Stimulated activated CD8-positive, alpha-beta memory T cell treated with anti-CD3 and anti-CD28 coated beads, Interleukin-7, amount 100 ng/mL, for 48 hours (primary cell): ENCODE data around the gene DLEC1.
"Not testable (repeated sequence)": the region's sequence is repeated elsewhere in the genome, so short reads cannot be mapped to it uniquely, and the experiment has no call there.

Source experiments
- DNase-seq, 2 donors: peaks; one replicate each; pipeline ENCODE4 v3.0.0-alpha.2; 2020; ENCODE audit warnings: low read depth in 1 of 2; ENCODE audit errors: extremely low read depth in 1 of 2

The DLEC1 gene

GRCh38 chr3:38034335-38034734 is 4.7 kb upstream of the DLEC1 start:
- DNase-seq, result not testable (repeated sequence)

- no peak for DNase-seq
Observed at GRCh38 chr3:38036286-38036685, 2.7 kb upstream of the DLEC1 start.

DNA sequence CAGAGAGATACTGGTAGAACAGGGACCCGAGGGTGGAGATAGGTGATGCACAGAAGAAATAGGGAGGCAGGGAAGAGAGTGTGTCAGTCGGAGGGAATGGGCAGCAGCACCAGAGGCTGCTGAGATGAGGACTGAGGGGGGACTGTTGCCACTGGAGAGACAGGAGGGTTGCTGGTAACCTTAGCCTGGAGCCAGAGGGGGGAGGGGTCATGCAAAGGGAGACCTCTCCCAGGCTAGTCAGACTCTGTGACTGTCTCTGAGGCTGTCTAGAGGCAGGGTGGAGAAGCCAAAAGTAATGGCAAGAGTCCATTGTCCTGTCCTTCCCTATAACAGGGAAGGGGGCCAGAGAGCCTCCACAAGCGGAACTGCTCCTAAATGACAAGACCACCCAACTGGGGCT is 2.1 kb upstream of the DLEC1 start:
- no peak for DNase-seq

GRCh38 chr3:38038447-38038911 is 529 bp upstream of the DLEC1 start:
- no peak for DNase-seq

DNA sequence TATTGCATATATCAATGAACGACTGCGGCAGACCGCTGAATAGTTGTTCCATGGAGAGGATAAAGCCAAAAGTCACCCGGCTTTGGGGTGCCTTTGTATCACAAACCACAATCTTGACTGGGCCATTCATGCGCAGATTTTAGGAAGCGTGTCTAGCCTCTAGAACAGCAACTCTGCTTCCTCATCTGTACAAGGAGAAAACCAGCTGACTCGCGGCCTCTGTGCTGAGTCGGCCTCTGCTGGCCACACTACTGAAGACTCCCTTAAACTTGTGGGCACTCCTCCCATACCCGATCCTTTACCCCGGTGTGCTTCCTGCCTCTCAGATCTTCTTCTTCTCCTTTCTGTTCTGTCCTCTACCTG is 872 bp downstream of the DLEC1 start:
- no peak for DNase-seq

- no peak for DNase-seq
Observed at GRCh38 chr3:38040401-38040800, 1.4 kb downstream of the DLEC1 start.

GRCh38 chr3:38043486-38043885 is 4.5 kb downstream of the DLEC1 start:
- DNase-seq, result no peak

- no peak for DNase-seq
Observed at GRCh38 chr3:38046027-38046426, 7.0 kb downstream of the DLEC1 start.

- no peak for DNase-seq
Observed at GRCh38 chr3:38046821-38047220, 7.8 kb downstream of the DLEC1 start.

DNA sequence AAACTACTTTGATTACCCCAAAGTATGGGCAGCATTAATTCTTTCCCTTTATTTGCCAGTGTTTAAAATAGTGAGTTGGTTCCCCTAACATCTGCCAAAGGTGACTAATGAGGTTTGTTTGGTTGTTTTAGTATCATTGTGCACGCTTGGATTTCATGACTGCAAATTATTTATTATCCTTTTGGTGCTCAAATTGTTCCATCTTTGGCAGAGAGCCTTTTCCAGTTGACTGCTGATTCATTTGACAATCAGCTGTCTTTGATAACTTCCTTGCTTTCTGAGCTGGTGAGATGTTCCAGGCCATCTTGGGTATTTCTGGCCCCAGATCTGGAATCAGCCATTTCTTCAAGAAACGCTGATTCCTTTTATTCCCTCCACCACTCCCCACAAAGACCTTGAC is 8.9 kb downstream of the DLEC1 start:
- no peak for DNase-seq

- DNase-seq, result no peak
Observed at GRCh38 chr3:38049358-38050126, 10.5 kb downstream of the DLEC1 start.

- DNase-seq, result no peak
Observed at GRCh38 chr3:38051131-38051530, 12.1 kb downstream of the DLEC1 start.

DNA sequence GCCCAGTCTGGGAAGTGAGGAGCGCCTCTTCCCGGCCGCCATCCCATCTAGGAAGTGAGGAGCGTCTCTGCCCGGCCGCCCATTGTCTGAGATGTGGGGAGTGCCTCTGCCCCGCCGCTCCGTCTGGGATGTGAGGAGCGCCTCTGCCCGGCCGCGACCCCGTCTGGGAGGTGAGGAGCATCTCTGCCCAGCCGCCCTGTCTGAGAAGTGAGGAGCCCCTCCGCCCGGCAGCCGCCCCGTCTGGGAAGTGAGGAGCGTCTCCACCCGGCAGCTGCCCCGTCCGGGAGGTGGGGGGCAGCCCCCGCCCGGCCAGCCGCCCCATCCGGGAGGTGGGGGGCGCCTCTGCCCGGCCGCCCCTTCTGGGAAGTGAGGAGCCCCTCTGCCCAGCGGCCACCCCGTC is 14.3 kb downstream of the DLEC1 start:
- not testable (repeated sequence) for DNase-seq

DNA sequence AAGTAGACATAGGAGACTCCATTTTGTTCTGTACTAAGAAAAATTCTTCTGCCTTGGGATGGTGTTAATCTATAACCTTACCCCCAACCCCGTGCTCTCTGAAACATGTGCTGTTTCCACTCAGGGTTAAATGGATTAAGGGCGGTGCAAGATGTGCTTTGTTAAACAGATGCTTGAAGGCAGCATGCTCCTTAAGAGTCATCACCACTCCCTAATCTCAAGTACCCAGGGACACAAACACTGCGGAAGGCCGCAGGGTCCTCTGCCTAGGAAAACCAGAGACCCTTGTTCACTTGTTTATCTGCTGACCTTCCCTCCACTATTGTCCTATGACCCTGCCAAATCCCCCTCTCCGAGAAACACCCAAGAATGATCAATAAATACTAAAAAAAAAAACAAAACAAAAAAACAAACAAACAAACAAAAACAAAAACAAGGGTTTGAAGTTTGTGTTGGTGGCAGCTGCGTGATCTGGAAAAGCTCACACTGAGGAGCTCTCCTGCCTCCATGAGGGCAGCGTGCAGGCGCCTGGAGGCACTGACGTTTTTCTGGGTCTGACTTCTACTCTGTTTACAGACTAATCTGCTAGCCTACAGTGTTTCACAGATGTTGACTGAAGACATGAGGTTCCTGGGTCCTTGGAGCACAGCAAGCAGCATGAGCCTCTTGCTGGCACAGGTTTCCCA is 14.9 kb downstream of the DLEC1 start:
- DNase-seq, result not testable (repeated sequence)

GRCh38 chr3:38054499-38055001 is 15.5 kb downstream of the DLEC1 start:
- no peak for DNase-seq

DNA sequence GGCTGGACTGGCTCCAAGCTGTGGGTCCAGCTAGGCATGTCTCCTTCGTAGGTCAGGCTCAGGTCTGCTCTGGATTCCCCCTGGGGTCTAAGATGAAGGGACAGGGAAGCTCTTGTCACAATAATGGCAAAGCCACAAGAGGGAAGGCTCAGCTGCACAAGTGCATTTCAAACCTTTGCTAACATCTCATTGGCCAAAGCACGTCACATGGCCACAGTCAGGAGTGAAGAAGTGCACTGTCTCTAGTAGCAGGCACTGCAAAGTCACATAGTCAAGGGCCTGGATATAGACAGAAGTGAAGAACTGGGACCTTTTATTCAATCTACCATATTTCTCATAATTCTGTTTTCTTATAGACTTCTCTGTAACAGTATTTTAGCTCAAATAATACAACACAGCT is 20.1 kb downstream of the DLEC1 start:
- DNase-seq, result no peak

- no peak for DNase-seq
Observed at GRCh38 chr3:38059591-38059990, 20.6 kb downstream of the DLEC1 start.

- DNase-seq, result no peak
Observed at GRCh38 chr3:38062809-38063208, 23.8 kb downstream of the DLEC1 start.

- not testable (repeated sequence) for DNase-seq
Observed at GRCh38 chr3:38064453-38064852, 25.4 kb downstream of the DLEC1 start.

GRCh38 chr3:38067508-38068233 is 28.7 kb downstream of the DLEC1 start:
- DNase-seq, result no peak

DNA sequence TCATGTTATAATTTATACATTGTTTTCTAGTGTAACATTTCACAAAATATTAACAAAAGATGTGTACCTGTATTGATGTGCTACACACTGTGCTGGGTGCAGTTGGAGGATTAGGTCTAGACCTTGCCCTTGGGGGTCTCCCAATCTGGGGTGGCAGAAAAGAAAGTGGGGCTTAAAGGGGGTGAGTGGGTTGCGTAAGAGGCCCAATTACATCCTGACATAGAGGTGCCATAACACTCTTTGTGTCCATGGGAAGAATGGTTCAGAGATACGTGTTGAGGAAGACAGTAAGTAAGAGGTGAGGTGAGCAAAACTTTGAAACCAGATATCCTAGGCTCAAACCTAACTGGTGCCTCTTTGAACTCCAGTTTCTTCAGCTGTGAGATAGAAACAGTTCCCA is 31.0 kb downstream of the DLEC1 start:
- no peak for DNase-seq

DNA sequence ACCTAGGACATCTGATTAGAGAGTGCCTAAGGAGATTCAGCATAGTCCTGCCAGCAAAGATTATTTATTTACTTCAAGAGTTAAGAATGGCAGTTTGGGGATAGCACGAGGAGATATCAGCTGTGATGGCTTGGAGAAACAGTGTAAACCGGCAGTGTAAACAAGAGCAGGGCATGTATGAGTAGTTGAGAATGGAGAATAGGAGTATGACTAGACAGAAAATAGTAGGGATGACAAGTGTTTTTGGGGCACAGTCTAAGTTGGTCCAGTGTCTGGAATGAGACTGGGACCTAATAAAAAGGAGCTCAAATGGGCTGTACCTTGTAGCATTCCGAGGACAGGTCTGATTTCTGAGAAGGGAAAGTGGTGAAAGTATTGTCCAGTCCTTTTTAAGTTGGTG is 38.1 kb downstream of the DLEC1 start:
- not testable (repeated sequence) for DNase-seq
